H1 (cell line): ENCODE results near the gene PPARGC1A. TPM values are rescaled to one million over a fixed set of nuclear protein-coding genes. Genes with fewer than 3 reads are reported as not detected.

Experiments
- BRCA1 ChIP-seq: IDR thresholded peaks from 2 replicates; pipeline ENCODE4 v1.6.1; 2012; ENCODE audit warnings: low read depth, low read length, improper control_type of control experiment
- CREB1 ChIP-seq: IDR thresholded peaks from 2 replicates; pipeline ENCODE4 v1.6.1; 2012; ENCODE audit warnings: inconsistent platforms
- CTBP2 ChIP-seq: IDR thresholded peaks from 2 replicates; pipeline ENCODE4 v1.7.0; 2011; ENCODE audit warnings: borderline replicate concordance, mild to moderate bottlenecking, moderate library complexity, mixed read lengths, low read length; ENCODE audit not compliant: insufficient read depth, insufficient read length
- HDAC2 ChIP-seq, 2 experiments: fragments of 300-600 bp in 1 of 2; sonication (generic) in 1 of 2; IDR thresholded peaks; 2 replicates each; pipeline ENCODE4 v1.6.1; 2011 to 2012; ENCODE audit warnings: low read depth in 2 of 2, low read length in 2 of 2, mild to moderate bottlenecking in 2 of 2, moderate library complexity in 2 of 2, borderline replicate concordance in 1 of 2, inconsistent platforms in 1 of 2
- KDM5A ChIP-seq: fragments of 200-600 bp; IDR thresholded peaks from 2 replicates; pipeline ENCODE4 v1.7.1; 2012; ENCODE audit warnings: mild to moderate bottlenecking, low read length, inconsistent platforms, mixed read lengths
- RXRA ChIP-seq: IDR thresholded peaks from 2 replicates; pipeline ENCODE4 v1.6.1; 2011; ENCODE audit warnings: low read depth, mild to moderate bottlenecking, low read length, moderate library complexity; ENCODE audit not compliant: insufficient read depth
- polyA plus RNA-seq, 7 experiments: library from polyadenylated mRNA; depleted of rRNA in 3 of 7; stranded (reverse) in 5 of 7; unstranded in 2 of 7; fragments of >200 nt in 5 of 7; fragments of 200-250 nt in 2 of 7; gene quantifications; 1 replicate in 5 of 7; 2 replicates in 1 of 7; 4 replicates in 1 of 7; pipeline versions ENCODE4 v1.2.1 to v1.2.3, GENCODE V29; 2011 to 2013; ENCODE audit warnings: missing spikeins in 2 of 7, mixed read lengths in 2 of 7
- total RNA-seq: library from RNA; stranded (reverse); fragmentation: NEBNext Ultra II Directional; extraction: Animal tissue kit (Norgen Biotek cat#: 25700); gene quantifications from 2 replicates; pipeline ENCODE4 v1.2.1, GENCODE V29; 2021
- TF ChIP-seq, protein P1 (sequence below): fragments of 300-600 bp; sonication (generic); IDR thresholded peaks from 2 replicates; pipeline ENCODE4 v1.7.1; 2012; ENCODE audit warnings: low read length, moderate library complexity, mild to moderate bottlenecking, inconsistent platforms; ENCODE audit not compliant: insufficient replicate concordance

The PPARGC1A gene
- total and polyA plus RNA-seq, 2 of the 8 experiments (the other 6 are each of a cell fraction or from before 2014, with no cell fraction given): 0.54 to 1.4 TPM

- TF ChIP-seq CTBP2: no peak
- TF ChIP-seq KDM5A: no peak
- TF ChIP-seq BRCA1: no peak
- TF ChIP-seq CREB1: no peak
- TF ChIP-seq, protein P1, sequence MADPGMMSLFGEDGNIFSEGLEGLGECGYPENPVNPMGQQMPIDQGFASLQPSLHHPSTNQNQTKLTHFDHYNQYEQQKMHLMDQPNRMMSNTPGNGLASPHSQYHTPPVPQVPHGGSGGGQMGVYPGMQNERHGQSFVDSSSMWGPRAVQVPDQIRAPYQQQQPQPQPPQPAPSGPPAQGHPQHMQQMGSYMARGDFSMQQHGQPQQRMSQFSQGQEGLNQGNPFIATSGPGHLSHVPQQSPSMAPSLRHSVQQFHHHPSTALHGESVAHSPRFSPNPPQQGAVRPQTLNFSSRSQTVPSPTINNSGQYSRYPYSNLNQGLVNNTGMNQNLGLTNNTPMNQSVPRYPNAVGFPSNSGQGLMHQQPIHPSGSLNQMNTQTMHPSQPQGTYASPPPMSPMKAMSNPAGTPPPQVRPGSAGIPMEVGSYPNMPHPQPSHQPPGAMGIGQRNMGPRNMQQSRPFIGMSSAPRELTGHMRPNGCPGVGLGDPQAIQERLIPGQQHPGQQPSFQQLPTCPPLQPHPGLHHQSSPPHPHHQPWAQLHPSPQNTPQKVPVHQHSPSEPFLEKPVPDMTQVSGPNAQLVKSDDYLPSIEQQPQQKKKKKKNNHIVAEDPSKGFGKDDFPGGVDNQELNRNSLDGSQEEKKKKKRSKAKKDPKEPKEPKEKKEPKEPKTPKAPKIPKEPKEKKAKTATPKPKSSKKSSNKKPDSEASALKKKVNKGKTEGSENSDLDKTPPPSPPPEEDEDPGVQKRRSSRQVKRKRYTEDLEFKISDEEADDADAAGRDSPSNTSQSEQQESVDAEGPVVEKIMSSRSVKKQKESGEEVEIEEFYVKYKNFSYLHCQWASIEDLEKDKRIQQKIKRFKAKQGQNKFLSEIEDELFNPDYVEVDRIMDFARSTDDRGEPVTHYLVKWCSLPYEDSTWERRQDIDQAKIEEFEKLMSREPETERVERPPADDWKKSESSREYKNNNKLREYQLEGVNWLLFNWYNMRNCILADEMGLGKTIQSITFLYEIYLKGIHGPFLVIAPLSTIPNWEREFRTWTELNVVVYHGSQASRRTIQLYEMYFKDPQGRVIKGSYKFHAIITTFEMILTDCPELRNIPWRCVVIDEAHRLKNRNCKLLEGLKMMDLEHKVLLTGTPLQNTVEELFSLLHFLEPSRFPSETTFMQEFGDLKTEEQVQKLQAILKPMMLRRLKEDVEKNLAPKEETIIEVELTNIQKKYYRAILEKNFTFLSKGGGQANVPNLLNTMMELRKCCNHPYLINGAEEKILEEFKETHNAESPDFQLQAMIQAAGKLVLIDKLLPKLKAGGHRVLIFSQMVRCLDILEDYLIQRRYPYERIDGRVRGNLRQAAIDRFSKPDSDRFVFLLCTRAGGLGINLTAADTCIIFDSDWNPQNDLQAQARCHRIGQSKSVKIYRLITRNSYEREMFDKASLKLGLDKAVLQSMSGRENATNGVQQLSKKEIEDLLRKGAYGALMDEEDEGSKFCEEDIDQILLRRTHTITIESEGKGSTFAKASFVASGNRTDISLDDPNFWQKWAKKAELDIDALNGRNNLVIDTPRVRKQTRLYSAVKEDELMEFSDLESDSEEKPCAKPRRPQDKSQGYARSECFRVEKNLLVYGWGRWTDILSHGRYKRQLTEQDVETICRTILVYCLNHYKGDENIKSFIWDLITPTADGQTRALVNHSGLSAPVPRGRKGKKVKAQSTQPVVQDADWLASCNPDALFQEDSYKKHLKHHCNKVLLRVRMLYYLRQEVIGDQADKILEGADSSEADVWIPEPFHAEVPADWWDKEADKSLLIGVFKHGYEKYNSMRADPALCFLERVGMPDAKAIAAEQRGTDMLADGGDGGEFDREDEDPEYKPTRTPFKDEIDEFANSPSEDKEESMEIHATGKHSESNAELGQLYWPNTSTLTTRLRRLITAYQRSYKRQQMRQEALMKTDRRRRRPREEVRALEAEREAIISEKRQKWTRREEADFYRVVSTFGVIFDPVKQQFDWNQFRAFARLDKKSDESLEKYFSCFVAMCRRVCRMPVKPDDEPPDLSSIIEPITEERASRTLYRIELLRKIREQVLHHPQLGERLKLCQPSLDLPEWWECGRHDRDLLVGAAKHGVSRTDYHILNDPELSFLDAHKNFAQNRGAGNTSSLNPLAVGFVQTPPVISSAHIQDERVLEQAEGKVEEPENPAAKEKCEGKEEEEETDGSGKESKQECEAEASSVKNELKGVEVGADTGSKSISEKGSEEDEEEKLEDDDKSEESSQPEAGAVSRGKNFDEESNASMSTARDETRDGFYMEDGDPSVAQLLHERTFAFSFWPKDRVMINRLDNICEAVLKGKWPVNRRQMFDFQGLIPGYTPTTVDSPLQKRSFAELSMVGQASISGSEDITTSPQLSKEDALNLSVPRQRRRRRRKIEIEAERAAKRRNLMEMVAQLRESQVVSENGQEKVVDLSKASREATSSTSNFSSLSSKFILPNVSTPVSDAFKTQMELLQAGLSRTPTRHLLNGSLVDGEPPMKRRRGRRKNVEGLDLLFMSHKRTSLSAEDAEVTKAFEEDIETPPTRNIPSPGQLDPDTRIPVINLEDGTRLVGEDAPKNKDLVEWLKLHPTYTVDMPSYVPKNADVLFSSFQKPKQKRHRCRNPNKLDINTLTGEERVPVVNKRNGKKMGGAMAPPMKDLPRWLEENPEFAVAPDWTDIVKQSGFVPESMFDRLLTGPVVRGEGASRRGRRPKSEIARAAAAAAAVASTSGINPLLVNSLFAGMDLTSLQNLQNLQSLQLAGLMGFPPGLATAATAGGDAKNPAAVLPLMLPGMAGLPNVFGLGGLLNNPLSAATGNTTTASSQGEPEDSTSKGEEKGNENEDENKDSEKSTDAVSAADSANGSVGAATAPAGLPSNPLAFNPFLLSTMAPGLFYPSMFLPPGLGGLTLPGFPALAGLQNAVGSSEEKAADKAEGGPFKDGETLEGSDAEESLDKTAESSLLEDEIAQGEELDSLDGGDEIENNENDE: no peak
- no peak for TF ChIP-seq HDAC2 (IDR thresholded peaks at IDR 0.05; ENCODE audit: borderline replicate concordance in 1 of 2, low read depth in 2 of 2, low read length in 2 of 2)
- no peak for TF ChIP-seq RXRA
These were observed 32.8 kb upstream of the PPARGC1A start (continued) for GRCh38 chr4:23922541-23923111.
